GM18870 (cell line): ENCODE results near the gene NME9.
"Not testable (repeated sequence)": the region's sequence is repeated elsewhere in the genome, so short reads cannot be mapped to it uniquely, and the experiment has no call there.

Source experiments
- ATAC-seq: cut with Tn5 transposase; IDR thresholded peaks from one replicate; pipeline ENCODE4 v1.9.1; 2021; ENCODE audit warnings: moderate library complexity; ENCODE audit not compliant: unreplicated experiment

The NME9 gene

DNA sequence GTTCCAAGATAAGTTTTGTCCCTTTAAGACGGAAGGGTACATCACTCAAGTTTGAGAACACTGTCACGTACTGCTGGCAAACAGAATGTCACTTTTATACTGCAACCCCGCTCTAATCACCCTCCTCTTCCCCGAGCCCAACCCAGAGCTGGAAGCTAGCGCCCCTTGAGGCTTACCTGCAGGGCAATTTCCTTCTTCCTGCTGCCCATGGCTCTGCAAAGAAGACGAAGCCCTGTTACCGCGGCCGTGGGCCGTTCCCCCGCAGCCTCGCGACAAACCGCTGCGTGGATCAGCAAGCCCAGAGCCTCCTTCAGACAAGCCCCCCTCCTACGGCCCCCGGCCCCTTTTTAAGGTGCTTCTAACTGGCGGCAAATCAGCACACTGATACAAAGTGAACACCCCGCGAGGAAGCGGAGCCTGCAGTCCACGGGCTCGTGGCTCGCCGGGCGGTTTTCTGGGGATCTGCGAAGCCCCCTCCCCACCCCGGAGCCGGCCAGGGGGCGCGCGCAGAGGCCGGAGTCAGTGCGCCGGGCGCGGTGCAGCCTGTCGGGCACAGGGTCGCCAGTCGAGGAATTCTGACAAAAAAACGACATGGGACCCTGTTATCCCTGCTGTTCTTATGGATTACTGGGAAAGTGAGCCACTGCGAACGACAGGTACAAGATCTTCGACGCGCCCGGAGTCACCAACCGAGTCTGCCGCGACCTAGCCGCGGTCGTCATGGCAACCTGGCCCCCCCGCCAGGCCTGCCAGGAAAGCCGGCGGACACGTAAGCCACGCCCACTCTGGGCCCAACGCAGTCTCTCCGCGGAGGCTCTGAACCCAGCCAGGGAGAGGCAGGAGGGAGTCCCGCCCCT, at the start of gene NME9:
Gene NME9, minus strand, starts transcription at position 725 of the 857 bp plus-strand sequence. Its CDS starts 516 bp downstream, at position 209.
- peak; percentile 46 for ATAC-seq

DNA sequence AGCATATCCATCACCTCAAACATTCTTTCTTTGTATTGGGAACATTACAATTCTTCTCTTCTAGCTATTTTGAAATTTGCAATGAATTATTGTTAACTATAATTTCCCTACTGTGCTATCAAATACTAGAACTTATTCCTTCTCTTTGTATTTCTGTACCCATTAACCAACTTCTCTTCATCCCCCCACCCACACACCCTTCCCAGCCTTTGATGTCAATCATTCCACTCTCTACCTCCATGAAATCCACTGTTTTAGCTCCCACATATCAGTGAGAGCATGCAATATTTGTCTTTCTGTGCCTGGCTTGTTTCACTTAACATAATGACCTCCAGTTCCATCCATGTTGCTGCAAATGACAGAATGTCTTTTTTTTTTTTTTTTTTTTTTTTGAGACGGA, 49.3 kb upstream of the NME9 start:
- no peak for ATAC-seq

DNA sequence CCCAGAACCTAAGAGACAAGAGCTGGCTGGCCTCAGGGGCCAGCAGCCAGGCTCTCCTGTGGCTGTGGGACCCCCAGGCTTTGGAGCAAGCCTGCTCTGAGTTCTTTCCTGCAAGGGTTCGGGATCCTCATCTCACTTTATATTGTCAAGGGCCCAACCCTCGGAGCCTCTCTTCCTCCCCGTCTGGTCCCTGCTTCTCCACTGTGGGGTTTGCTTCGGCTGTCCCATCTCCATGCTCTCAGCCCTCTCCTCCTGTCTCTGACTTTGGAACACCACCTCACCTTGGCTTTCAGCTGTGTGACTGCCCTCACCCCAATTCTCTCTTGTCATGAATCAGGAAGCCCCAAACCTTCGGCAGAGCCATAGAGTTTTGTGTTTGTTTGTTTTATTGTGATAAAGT, 48.7 kb upstream of the NME9 start:
- no peak for ATAC-seq

DNA sequence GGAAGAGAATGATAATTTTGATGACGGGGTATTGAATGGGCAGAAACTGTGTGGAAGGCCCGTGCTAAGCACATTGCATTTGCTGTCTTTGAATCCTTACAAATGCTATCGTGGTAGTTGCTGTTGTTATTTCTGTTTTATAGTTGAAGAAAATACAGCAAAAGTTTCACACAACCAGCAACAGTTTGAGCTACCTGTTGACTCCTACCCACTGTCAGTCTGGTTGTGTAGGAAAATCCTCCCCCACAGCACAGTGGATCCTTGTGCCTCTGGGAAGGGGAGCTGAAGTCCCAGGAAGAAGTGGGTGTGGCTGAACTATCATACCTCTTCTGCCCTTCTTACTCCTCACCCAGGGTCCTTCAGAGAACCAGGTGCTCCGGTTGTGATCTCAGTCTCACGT, 48.2 kb upstream of the NME9 start:
- no peak for ATAC-seq

DNA sequence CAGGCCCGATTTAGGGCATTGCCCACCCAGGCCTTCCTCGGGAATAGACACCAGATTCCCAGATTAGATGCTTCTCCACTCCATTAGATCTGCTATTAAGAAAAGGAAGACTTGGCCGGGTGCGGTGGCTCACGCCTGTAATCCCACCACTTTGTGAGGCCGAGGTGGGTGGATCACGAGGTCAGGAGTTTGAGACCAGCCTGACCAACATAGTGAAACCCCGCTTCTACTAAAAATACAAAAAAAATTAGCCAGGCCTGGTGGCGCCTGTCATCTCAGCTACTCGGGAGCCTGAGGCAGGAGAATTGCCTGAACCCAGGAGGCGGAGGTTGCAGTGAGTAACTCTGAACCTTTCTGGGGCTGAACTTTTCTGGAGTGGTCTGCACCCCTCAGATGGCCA, 47.6 kb upstream of the NME9 start:
- ATAC-seq: not testable (repeated sequence)

DNA sequence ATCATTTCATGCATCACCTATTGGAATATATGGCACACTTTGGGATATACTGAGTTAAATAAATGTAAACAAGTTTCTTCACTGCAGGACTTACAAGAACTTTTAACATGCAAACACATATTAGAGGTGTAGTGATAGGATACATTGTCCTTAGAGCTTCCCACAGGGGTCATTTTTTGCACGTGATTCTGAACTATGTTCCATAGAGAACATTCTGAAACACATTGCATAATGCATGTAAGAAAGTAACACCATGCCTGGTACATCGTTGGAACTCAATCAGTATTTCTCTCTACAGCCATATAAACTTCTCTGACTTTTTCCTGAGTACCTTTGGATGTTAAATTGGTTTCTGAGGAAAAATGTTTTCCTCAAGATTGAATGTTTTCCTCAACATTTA, 47.0 kb upstream of the NME9 start:
- ATAC-seq: no peak

GRCh38 chr3:138375447-138375846, 45.8 kb upstream of the NME9 start:
- no peak for ATAC-seq

GRCh38 chr3:138374573-138375134, 45.0 kb upstream of the NME9 start:
- no peak for ATAC-seq

- no peak for ATAC-seq
These were observed 44.1 kb upstream of the NME9 start for GRCh38 chr3:138373736-138374094.

GRCh38 chr3:138373087-138373735, 43.6 kb upstream of the NME9 start:
- no peak for ATAC-seq

- ATAC-seq: peak; percentile 100
These were observed 41.7 kb upstream of the NME9 start for GRCh38 chr3:138371070-138371965.

- ATAC-seq: no peak
These were observed 40.7 kb upstream of the NME9 start for GRCh38 chr3:138370321-138370720.

DNA sequence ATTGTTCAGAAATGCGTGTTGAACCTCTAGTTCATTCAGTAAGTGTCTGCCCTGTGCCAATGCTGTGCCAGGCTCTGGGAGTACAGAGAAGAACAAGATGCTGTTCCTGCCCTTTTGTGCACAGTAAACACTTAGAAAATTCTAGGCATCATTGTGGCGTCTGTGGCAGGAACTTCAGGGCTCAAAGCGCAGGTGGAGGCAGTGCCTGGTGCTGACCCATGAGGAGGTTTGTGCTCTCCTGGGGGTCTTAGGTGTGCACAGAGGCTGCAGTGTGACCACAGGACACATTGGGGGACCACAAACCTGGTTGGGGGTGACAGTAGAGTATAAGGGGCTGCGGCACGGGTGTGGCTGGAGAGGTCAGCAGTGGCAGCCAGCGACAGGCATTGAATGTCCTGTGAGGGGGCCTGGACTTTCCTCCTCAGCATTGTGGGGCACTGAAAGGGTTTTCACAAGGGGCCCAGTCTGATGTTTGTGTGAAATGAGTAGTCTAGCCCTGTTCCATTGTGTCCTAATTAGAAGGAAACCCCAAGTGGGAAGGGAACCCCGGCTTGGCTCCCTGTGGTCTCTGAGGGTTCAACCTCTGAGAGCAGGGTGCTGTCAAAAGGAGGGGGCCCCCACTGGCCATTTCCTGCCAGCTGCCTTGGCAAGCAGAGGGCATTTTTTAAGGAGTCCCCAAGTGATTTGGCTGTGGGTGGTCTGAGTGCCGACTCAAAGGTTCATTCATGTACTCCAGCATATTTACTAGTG, 39.7 kb upstream of the NME9 start:
- no peak for ATAC-seq

DNA sequence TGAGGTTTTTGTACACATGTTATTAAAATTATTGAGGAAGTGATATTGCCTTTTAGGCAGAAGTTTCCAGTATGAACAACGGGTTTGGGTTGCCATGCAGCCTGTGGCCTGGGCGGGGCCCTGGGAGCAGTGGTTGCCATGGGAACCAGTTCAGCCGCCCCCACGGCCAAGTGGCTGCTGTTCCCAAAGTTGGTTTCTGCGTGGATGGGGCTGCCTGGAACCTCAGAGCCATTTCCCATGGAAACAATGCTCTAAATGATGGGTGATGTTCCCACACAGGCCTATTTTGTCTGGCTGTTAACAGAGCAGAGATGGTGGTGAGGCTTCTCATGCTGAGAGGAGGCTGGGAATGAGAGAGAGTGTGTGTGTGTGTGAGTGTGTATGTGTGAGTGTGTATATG, 38.3 kb upstream of the NME9 start:
- ATAC-seq: no peak

GRCh38 chr3:138367326-138367850, 37.7 kb upstream of the NME9 start:
- ATAC-seq: no peak

DNA sequence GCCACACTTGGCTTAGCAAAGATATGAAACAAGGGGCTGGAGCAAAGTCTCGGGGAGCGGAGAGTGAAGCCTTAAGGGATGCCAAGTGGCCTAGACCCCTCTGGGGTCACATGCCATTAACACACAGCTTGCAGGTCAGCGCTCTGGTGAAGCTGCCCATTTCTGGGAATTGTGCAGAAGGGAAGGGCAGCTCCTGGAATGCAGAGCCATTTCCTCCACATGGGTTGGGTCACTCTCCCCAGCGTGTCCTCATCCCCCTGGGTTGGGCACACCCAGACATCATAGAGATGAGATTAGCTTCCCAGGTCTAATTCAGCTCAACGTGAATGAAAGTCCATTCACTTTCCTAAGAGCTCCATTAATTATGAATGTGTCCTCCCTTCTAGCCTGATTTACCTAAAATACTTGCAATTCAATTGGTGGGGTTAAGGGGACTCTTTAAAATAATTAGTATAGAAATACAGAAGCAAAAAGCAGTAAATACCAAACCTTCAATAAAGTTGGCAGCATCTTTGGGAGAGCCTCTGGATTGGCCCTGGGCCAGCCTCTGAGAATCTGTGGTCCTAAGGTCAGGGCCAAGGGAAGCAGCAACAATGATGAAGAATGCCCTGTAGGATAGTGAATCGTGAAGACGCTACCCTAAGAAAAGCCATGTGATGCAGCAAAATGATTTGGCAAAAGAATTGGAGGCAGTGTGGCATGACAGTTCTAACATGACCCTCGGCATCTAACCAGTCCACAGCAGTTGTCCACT, 36.5 kb upstream of the NME9 start:
- no peak for ATAC-seq

- no peak for ATAC-seq
These were observed 35.6 kb upstream of the NME9 start for GRCh38 chr3:138365253-138365555.

- ATAC-seq: no peak
These were observed 35.0 kb upstream of the NME9 start for GRCh38 chr3:138364356-138365252.

DNA sequence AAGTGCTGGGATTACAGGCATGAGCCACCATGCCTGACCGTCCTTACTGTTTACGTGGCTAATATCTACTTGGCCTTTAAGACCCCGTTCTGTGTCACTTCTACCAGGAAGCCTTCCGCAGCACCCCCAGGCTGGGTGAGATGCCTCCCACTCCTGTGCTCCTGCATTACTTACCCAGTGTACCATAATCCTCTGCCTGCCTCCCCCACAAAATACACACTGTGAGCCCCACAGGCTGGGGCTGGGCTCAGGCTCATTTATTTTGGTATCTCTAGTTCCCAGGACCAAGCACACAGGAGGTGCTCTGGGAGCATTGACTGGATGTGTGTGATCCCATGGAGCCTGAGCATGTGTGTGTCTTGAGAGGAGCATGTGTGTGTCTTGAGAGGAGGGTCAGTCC, 33.7 kb upstream of the NME9 start:
- ATAC-seq: no peak
